K562 (cell line): Measurements from ENCODE around the gene C6orf141. TPM values are rescaled to one million over a fixed set of nuclear protein-coding genes. Genes with fewer than 3 reads are reported as not detected.

Experiments used
- ATAC-seq: fragments of 200-7000 bp; cut with Tn5 transposase; 3 replicates; pipeline ENCODE4 v1.9.1; 2020; ENCODE audit warnings: moderate library complexity
- BruUV-seq: library from RNA; stranded (reverse); fragments of 400-500 nt; replicated peaks from 2 replicates; lab custom pipeline; 2021; lab: Mats Ljungman, UMichigan
- CTCF ChIA-PET: fragments of 300-600 bp; formaldehyde crosslinking; extraction: SDS; loops from one replicate; lab custom pipeline; 2021; ENCODE audit warnings: low intra/inter-chr PET ratio; lab: Yijun Ruan, JAX
- POLR2A ChIA-PET: fragments of 300-600, 350-650 bp; sonication (Branson Sonifier 250); formaldehyde crosslinking; extraction: SDS; loops from one replicate; lab custom pipeline; 2021; ENCODE audit warnings: antibody characterized with exemption, inconsistent platforms; lab: Yijun Ruan, JAX
- DNase-seq, 4 experiments: peaks; one replicate each; pipeline versions ENCODE4 v3.0.0 to v3.0.0-alpha.2; 2011 to 2018; ENCODE audit warnings: low spot score in 3 of 4, mixed read lengths in 3 of 4; ENCODE audit errors: extremely low read depth in 1 of 4
- FAIRE-seq: peaks from 2 replicates; lab custom pipeline; 2011; peaks lifted over from hg19 to GRCh38; lab: Jason Lieb, UNC
- H2AFZ ChIP-seq: 2 replicates; pipeline ENCODE4 v1.6.0; 2011; ENCODE audit warnings: low read depth, low read length, control low read depth, inconsistent platforms
- H3K27ac ChIP-seq: fragments of 200-600 bp; 3 replicates; pipeline ENCODE4 v1.8.0; 2011; ENCODE audit warnings: low read depth, mild to moderate bottlenecking, control low read depth, inconsistent platforms, low read length, moderate library complexity, mixed read lengths; ENCODE audit errors: extremely low read depth
- H3K27me3 ChIP-seq, 2 experiments: fragments of 300-600 bp in 1 of 2; 2 replicates in 1 of 2; 3 replicates in 1 of 2; pipeline versions ENCODE4 v1.6.0 to v1.8.0; 2011; ENCODE audit warnings: inconsistent platforms in 2 of 2, low read length in 2 of 2, mild to moderate bottlenecking in 1 of 2, mixed read lengths in 1 of 2, moderate library complexity in 1 of 2; ENCODE audit not compliant: control insufficient read depth in 2 of 2, insufficient read depth in 2 of 2
- H3K36me3 ChIP-seq: fragments of 300-600 bp; 3 replicates; pipeline ENCODE4 v1.8.0; 2011; ENCODE audit warnings: mild to moderate bottlenecking, low read length, inconsistent platforms; ENCODE audit not compliant: control insufficient read depth, insufficient read depth
- H3K4me1 ChIP-seq, 2 experiments: fragments of 200-600 bp in 1 of 2; replicated peaks in 1 of 2; 2 replicates in 1 of 2; 3 replicates in 1 of 2; pipeline versions ENCODE4 v1.5.1 to v1.8.0; 2011; ENCODE audit warnings: inconsistent platforms in 2 of 2, low read length in 2 of 2, mild to moderate bottlenecking in 1 of 2, mixed read lengths in 1 of 2, moderate library complexity in 1 of 2; ENCODE audit not compliant: control insufficient read depth in 2 of 2, insufficient read depth in 2 of 2
- H3K4me2 ChIP-seq: 2 replicates; pipeline ENCODE4 v1.6.1; 2011; ENCODE audit warnings: low read length, control low read depth, inconsistent platforms, mixed read lengths; ENCODE audit not compliant: insufficient read depth
- H3K4me3 ChIP-seq: fragments of 200-600 bp; sonication (generic), shearing (Covaris generic); 2 replicates; pipeline ENCODE4 v1.5.1; 2016; ENCODE audit warnings: control low read depth, inconsistent platforms
- H3K79me2 ChIP-seq: fragments of 200-600 bp; 3 replicates; pipeline ENCODE4 v1.8.0; 2011; ENCODE audit warnings: low read length, inconsistent platforms; ENCODE audit not compliant: control insufficient read depth, insufficient read depth
- H3K9ac ChIP-seq, 2 experiments: 2 replicates each; pipeline versions ENCODE4 v1.6.0 to v1.6.1; 2011; ENCODE audit warnings: low read depth in 2 of 2, low read length in 2 of 2, control low read depth in 1 of 2, inconsistent platforms in 1 of 2, mild to moderate bottlenecking in 1 of 2, mixed read lengths in 1 of 2; ENCODE audit not compliant: insufficient read depth in 1 of 2
- H3K9me1 ChIP-seq: one replicate; pipeline ENCODE4 v1.6.0; 2011; ENCODE audit warnings: inconsistent platforms, mild to moderate bottlenecking, low read length, moderate library complexity; ENCODE audit not compliant: control insufficient read depth, insufficient read depth
- H3K9me3 ChIP-seq: replicated peaks from 2 replicates; pipeline ENCODE4 v1.5.1; 2011; ENCODE audit warnings: low read depth, low read length, inconsistent platforms; ENCODE audit not compliant: control insufficient read depth, insufficient read depth
- H4K20me1 ChIP-seq: replicated peaks from 2 replicates; pipeline ENCODE4 v1.6.1; 2011; ENCODE audit warnings: low read length, inconsistent platforms, mixed read lengths; ENCODE audit not compliant: control insufficient read depth, insufficient read depth
- CREM ChIP-seq: IDR thresholded peaks from 2 replicates; pipeline ENCODE4 v1.6.1; 2014; ENCODE audit warnings: antibody characterized with exemption, low read depth
- GATA2 ChIP-seq: sonication (generic); formaldehyde crosslinking; IDR thresholded peaks from 2 replicates; pipeline ENCODE4 v1.4.0; 2020; ENCODE audit warnings: mild to moderate bottlenecking, missing genetic modification reagents
- HNRNPH1 ChIP-seq: fragments of 200-400 bp; formaldehyde crosslinking; optimal IDR thresholded peaks from 2 replicates; pipeline ENCODE3; 2017; ENCODE audit warnings: low read depth, mild to moderate bottlenecking, low read length, moderate library complexity
- PHTF2 ChIP-seq: fragments of 250-450 bp; sonication (Bioruptor Pico); IDR thresholded peaks from 2 replicates; pipeline ENCODE4 v1.5.0; 2021; ENCODE audit warnings: mild to moderate bottlenecking
- RAD21 ChIP-seq, 2 experiments: fragments of 250-450 bp in 1 of 2; fragments of 450-650 bp in 1 of 2; sonication (Bioruptor Pico) in 1 of 2; formaldehyde crosslinking in 1 of 2; IDR thresholded peaks in 1 of 2; conservative IDR thresholded peaks in 1 of 2; 2 replicates each; pipeline versions ENCODE4 v1.4.0 to v1.8.0; 2020 to 2022; ENCODE audit warnings: mild to moderate bottlenecking in 2 of 2, moderate library complexity in 1 of 2
- ZNF146 ChIP-seq: IDR thresholded peaks from one replicate; pipeline ENCODE4 v1.6.1; 2018; ENCODE audit warnings: missing compliant biosample characterization; ENCODE audit not compliant: unreplicated experiment
- WGBS: fragments of 100-300 bp; shearing (Covaris generic); methylation state at CpG from one replicate; pipeline ENCODE4 v1.1.6; 2016; ENCODE audit warnings: low coverage, mixed read lengths; ENCODE audit not compliant: insufficient coverage; ENCODE audit errors: missing lambda C conversion rate; 5-methylcytosine and 5-hydroxymethylcytosine counted together
- in situ Hi-C: fragments of 300-500 bp; cut with MboI; formaldehyde crosslinking; loops from 4 replicates; pipeline ENCODE4 v1.15.0; 2018; ENCODE audit warnings: inconsistent platforms, mixed read lengths
- intact Hi-C: fragments of 100-400 bp; cut with micrococcal nuclease; formaldehyde crosslinking; loops from 2 replicates; pipeline ENCODE4 v1.14.2; 2022
- polyA plus RNA-seq, 8 experiments: library from polyadenylated mRNA; depleted of rRNA in 4 of 8; stranded (reverse) in 5 of 8; unstranded in 3 of 8; fragments of >200 nt; fragmentation: Nextera tagmentation in 2 of 8; fragmentation: Illumina TruSeq in 1 of 8; extraction: Ambion mirVana in 2 of 8; extraction: Trizol in 1 of 8; gene quantifications; 2 replicates each; pipeline versions ENCODE4 v1.2.1 to v1.2.3, GENCODE V29; 2011 to 2014; ENCODE audit warnings: inconsistent platforms in 1 of 8, missing spikeins in 1 of 8
- total RNA-seq, 7 experiments: library from RNA; depleted of rRNA in 6 of 7; stranded (reverse); fragments of >200 nt in 6 of 7; fragmentation: Illumina TruSeq in 2 of 7; extraction: Trizol in 2 of 7; gene quantifications; 2 replicates each; pipeline versions ENCODE4 v1.2.1 to v1.2.3, GENCODE V29; 2011 to 2021; ENCODE audit warnings: low replicate concordance in 1 of 7
- TF ChIP-seq, protein P1 (sequence below): fragments of 250-450 bp; sonication (Bioruptor Pico); IDR thresholded peaks from 2 replicates; pipeline ENCODE4 v1.4.0; 2020; ENCODE audit warnings: mild to moderate bottlenecking, moderate library complexity, borderline replicate concordance
- TF ChIP-seq, protein P2 (sequence below): IDR thresholded peaks from 2 replicates; pipeline ENCODE4 v1.6.1; 2014; ENCODE audit warnings: antibody characterized with exemption

Gene C6orf141
- total and polyA plus RNA-seq, 9 of the 15 experiments (the other 6 are each of a cell fraction or from before 2014, with no cell fraction given): not detected

DNA sequence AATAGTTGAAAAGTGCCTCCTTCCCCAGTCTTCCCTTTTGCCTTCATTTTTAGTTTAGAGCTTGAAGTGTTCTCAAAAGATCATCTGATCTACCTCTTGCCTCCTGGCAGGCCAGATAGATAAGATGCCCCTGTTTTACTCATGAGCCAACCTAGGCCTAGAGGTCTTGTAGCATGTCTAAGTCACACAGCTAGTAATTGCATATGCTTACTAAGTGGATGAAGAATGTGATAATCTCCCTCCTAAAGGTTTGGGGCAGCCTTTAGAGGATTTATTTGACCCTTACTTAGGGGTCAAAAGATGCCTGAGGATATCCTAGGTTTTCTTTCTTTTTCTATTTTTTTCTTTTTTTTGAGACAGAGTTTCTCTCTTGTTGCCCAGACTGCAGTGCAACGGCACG is 2.1 kb downstream of the C6orf141 start:
- TF ChIP-seq, protein P1, sequence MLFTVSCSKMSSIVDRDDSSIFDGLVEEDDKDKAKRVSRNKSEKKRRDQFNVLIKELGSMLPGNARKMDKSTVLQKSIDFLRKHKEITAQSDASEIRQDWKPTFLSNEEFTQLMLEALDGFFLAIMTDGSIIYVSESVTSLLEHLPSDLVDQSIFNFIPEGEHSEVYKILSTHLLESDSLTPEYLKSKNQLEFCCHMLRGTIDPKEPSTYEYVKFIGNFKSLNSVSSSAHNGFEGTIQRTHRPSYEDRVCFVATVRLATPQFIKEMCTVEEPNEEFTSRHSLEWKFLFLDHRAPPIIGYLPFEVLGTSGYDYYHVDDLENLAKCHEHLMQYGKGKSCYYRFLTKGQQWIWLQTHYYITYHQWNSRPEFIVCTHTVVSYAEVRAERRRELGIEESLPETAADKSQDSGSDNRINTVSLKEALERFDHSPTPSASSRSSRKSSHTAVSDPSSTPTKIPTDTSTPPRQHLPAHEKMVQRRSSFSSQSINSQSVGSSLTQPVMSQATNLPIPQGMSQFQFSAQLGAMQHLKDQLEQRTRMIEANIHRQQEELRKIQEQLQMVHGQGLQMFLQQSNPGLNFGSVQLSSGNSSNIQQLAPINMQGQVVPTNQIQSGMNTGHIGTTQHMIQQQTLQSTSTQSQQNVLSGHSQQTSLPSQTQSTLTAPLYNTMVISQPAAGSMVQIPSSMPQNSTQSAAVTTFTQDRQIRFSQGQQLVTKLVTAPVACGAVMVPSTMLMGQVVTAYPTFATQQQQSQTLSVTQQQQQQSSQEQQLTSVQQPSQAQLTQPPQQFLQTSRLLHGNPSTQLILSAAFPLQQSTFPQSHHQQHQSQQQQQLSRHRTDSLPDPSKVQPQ (CRISPR knock-in tag): no peak
- TF ChIP-seq GATA2 (CRISPR knock-in tag) (no peak), RAD21 (CRISPR knock-in tag; conservative IDR thresholded peaks at IDR 0.05 in 1 of 2, IDR thresholded peaks at IDR 0.05 in 1 of 2) (no peak), CREM (no peak), PHTF2 (no peak), HNRNPH1 (no peak), ZNF146 (CRISPR knock-in tag) (no peak)
- TF ChIP-seq, protein P2, sequence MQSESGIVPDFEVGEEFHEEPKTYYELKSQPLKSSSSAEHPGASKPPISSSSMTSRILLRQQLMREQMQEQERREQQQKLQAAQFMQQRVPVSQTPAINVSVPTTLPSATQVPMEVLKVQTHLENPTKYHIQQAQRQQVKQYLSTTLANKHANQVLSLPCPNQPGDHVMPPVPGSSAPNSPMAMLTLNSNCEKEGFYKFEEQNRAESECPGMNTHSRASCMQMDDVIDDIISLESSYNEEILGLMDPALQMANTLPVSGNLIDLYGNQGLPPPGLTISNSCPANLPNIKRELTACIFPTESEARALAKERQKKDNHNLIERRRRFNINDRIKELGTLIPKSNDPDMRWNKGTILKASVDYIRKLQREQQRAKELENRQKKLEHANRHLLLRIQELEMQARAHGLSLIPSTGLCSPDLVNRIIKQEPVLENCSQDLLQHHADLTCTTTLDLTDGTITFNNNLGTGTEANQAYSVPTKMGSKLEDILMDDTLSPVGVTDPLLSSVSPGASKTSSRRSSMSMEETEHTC: no peak
- 43% methylated on average over 2 of the region's 2 CpGs for WGBS
- no peaks in the 10 kb centered on the region for H3K36me3 ChIP-seq
- ChIA-PET CTCF (no interaction called here), POLR2A (interaction anchor here (0.7 kb wide), 1 partner anchor 9 kb away, joined by 5 read pairs; no protein-coding TSS in a partner anchor)
- BruUV-seq: no TSS peak
- H3K9me3 ChIP-seq: no peaks in the 10 kb centered on the region
- FAIRE-seq: no peak
- H3K4me1 ChIP-seq: peaks cover 5 to 8% of the 10 kb centered on the region in 2 experiments; a peak in 3 of 5 replicates
- H3K27ac ChIP-seq: no peak overlapping the region
- H3K9me1 ChIP-seq: no peaks in the 10 kb centered on the region
- no peak for DNase-seq
- H3K4me3 ChIP-seq: no peak overlapping the region
- H3K27me3 ChIP-seq: no peaks in the 10 kb centered on the region
- no peak overlapping the region for H2AFZ ChIP-seq
- ATAC-seq: no peak
- in situ Hi-C loops: no loop called here
- no peak overlapping the region for H3K9ac ChIP-seq
- H3K79me2 ChIP-seq: no peaks in the 10 kb centered on the region
- no peak overlapping the region for H3K4me2 ChIP-seq
- intact Hi-C loops: no loop called here
- no peaks in the 10 kb centered on the region for H4K20me1 ChIP-seq
